Ureter (tissue), 1 donor: Measurements from ENCODE around the gene UST. TPM values are rescaled to one million over a fixed set of nuclear protein-coding genes. Genes with fewer than 3 reads are reported as not detected.
"Not testable (repeated sequence)": the region's sequence is repeated elsewhere in the genome, so short reads cannot be mapped to it uniquely, and the experiment has no call there.

Source experiments
- DNase-seq: peaks from one replicate; pipeline ENCODE4 v3.0.0-alpha.2; 2020; ENCODE audit warnings: low spot score
- total RNA-seq: library from RNA; stranded (reverse); gene quantifications from one replicate; pipeline ENCODE4 v1.2.4, GENCODE V29; 2023
- donor health status: DM: yes; HTN: yes; CAD: no.

UST gene
- total RNA-seq, 1 donor from 2014 or later = 30.9 TPM

DNA sequence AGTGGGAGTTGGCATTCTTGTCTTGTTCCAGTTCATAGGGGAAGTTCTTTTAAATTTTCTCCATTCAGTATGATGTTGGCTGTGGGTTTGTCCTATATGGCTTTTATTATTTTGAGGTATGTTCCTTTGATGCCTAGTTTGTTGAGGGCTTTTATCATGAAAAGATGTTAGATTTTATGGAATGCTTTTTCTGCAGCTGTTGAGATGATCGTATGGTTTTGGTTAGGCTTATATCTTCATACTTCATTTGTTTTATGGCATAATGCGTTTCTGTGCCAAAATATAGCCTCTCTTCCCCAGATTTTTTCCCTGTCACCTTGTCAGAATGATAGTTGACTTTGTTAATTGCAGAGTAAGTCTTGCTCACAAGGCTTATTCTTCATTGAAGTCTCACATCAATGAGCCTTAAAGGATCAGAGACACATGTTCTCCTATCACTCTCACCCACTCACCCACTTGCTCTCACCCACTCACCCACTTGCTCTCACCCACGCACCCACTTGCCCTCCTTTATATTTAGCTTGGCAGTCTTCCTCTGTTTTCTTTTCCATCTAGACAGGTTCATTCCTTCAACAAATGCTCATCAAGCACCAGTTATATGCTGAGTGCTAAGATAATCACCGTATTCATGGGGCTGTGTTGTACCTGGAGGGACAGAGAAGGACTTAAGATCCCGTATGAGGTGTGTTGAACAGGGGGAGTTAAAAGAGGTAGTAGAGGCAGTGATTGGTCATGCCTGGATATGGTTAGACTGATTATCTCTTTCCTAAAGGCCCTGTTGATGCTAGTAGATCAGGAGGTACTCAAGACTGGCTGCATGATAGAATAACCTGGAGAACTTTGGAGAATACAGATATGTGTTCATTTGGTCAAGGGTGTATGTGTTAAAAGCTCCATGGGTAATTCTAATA, 19.3 kb downstream of the UST start:
- DNase-seq = no peak

DNA sequence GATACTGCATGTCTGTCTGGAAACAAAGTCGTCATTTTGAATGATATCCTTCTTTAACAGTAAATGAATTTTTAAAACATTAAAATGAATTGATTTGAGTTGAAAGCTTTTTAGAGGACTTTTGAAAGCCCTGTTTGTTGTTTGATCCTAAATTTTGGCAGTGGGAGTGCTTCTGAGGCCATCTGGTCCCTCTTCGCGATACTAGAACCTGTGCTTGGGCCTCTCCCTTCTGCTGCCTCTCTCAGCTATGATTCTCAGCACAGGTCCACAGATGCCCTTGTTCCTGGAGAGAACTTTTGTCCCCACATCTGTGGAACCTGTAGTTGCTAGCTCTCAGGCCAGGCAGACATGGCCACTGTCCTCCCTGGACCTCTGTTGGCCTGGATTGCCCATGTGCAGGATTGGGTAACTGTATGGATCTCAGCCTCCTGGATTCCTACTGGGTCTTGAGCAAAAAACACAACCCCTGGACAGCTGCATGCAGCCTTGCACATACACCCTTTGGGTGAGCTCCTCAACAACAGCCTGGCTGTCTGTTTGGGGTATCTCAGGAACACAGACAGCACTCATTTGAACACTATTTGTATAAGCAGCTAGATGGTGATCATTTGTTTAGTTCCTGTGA, 21.9 kb downstream of the UST start:
- DNase-seq = no peak

DNA sequence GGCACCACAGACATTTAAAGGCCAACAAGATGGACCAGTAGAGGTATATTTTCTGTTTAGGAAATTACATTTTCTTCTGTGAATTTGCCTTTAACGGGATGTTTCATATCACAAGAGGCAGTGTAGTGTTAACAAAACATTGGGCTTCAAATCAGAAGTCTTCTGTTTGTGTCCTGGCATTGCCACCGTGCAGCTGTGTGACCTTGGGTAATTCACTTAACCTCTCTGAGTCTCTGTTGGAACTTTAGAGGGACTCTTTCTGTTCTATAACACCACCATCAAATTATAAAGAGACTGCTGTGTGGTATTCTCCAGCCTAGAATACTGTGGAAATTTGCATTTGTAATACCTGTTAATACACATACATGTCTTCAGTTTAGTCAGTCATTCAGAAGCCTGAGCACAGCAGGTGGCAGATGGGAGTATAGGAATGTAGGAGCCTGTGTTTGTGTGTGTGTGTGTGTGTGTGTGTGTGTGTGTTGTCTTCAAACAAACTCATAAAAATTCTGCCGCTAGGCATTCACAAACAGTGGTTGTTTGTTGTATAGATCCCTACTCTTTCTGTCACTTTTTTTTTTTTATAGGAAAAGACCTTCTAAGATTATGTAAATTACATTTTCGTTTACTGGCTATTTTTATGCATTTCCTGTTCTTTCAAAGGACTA, 22.6 kb downstream of the UST start:
- no peak for DNase-seq

DNA sequence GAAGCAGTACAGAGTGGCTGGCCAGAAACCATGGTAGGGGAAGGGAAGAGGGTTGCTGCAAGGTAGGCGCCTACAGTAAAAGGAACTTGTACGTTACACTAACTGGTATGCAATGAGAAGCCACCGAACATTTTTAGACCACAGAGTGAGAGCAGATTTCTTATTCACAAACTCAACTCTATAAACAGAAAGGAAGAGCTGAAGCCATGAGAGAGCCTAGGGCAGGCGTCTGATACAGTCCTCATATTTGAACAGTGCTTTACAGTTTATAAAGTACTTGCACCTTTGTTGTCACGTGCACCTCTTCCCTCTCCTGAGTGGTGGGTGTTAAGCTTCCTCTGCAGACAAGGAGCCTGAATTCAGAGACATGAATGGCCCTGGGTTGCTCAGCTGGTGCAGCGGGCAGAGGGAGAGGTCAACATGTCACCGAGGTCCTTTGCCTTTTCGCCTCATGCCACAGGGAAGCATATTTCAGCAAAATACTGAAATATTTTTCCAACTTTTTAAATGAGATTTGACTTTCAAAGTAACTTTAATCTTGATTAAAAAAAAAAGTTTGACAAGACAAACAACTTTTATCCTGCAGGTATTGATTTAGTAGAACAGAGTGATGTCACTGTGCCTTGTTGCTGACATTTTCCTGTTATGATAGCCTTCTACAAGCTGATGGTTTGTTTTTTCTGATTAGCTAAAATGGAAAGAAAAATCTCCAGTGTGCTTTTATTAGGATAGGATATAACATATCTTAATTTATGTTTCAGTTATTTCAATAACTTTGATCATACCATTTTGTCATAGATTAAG, 23.8 kb downstream of the UST start:
- DNase-seq = no peak

DNA sequence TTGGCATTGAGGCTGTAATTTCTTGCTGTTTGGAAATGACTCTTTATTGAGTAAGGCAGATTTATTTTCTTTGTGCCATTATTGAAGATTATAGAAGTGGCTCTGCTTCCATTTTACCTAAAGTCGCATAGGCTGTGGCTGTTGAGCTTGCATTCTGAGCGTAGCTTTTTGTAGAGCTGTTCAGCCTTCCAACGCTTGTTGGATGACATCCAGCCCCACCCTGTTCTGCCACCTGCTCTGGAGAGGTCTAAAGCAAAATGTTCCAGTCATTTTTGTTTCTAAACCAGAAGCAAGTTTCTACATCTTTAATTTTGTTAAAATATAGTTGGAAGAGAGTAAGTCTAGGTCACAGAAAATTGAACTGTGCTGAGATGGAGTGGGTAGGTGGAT, 24.4 kb downstream of the UST start:
- DNase-seq = no peak

DNA sequence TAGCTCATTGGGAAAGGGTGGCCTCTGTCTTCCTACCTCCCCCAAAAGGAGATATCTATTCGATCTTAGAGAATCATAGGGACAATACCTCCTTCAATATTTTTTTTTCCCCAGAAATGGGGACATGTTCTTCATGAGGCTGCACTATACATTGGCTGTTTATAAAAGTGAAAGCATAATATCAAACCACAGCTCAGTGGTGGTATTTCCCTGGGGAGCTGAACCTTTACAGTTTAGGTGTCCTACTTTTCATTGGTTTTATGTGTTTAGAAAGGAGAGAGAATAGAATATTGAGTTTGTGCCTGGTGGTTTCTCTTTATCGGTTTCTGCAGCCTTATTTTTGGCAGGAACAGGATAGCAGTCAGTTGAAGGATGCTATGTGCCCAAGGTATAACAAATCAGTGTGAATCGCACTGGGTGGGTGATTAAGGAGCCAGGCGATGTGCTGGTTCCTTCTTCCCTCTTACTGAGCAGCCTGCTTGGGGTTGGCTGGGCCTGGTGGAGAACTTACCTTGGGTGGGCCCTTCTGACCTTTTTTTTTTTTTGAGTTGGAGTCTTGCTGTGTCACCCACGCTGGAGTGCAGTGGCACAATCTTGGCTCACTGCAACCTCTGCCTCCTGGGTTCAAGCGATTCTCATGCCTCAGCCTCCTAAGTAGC, 25.2 kb downstream of the UST start:
- DNase-seq = no peak

DNA sequence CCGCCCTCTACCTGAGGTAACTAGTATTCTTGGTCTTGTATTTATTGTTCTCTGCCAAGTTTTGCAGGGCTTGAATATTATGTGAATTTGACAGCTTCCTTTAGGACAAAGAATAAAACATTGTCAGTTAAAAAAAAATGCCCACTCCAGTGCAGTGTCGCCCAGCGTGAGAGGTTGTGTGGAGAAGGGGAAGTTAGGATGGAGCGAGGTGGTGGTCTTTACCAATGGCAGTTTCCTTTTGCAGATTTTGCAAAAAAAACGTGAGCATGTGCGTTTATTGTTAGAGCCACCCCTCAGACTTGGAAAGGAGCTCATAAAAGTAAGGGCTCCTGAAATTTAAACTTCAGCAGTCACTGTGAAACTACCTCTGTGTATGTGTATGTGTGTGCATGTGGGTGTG, 28.3 kb downstream of the UST start:
- DNase-seq = no peak

DNA sequence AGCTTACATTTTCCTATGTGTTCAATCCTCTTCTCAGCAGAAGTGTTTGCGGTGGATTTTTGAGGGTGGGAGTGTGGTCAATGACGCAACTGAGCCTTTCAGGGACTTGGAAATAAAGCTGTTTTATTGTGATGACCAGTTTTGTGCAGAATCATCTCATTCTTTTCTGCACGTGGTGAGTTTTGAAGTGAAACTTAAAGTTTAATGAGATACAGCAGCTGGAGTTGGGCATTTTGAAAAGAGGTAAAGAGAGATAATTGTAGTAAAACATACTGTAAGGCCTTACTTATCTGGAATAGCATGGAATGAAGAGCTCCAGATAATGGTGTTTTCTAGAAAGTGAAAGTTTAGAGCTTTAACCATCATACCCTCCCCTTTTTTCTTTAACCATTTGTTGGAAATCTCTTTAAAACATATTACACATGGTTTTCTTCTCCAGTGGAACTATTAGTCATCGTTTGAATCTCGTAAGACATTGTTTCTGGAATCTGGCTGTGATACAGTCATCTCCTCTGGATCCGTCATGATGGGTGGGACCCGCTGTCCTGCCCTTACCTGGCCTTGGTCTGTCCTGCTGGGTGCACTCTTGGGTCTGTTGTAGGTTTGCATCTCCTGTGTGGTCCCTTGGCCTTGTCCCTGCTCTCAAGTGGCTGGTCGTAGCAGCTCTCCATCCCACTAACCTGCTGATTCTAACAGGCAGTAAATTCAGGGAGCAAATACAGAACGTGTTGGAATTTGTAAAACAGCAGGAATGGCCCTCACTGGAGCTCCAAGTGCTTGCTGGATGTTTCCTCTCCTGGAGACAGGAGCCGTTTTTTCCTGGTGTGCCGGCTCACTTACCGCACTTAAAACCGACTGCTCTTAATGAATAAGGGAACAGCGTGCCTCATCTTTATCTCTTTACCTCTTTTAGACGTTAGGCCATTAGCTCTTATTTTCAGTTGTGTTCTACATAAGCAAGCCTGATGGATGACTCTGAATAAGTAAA, 29.8 kb downstream of the UST start:
- no peak for DNase-seq

DNA sequence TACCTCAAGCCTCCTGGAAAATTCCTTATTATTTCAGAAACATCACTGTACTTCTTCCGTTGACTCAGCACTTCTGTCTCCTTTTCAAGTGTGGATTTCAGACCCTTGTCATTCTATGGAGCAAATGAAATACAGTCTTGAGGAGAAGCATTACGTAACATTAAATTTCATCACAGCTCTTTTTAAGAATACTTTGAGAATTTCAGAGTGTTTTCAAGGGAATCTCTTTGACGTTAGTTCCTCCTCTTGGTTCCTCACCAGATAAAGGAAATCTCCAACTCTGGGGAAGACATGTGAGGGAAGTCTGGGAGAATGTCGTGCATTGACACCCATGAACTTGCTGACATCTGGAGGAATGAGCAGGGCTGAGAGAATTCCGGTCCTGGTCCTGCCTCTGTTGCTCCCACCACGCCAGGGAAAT, 32.3 kb downstream of the UST start:
- DNase-seq = no peak

DNA sequence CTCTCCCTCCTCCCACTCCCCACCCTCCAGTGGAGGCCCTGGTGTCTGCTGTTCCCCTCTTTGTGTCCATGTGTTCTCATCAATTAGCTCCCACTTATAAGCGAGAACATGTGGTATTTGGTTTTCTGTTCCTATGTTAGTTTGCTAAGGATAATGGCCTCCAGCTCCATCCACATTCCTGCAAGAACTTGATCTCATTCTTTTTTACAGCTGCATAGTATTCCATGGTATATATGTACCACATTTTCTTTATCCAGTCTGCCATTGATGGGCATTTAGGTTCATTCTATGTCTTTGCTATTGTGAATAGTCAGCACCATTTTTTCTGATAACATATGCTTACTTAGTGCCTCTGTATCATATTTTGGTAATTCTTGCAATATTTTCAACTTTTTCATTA, 33.6 kb downstream of the UST start:
- DNase-seq = not testable (repeated sequence)

DNA sequence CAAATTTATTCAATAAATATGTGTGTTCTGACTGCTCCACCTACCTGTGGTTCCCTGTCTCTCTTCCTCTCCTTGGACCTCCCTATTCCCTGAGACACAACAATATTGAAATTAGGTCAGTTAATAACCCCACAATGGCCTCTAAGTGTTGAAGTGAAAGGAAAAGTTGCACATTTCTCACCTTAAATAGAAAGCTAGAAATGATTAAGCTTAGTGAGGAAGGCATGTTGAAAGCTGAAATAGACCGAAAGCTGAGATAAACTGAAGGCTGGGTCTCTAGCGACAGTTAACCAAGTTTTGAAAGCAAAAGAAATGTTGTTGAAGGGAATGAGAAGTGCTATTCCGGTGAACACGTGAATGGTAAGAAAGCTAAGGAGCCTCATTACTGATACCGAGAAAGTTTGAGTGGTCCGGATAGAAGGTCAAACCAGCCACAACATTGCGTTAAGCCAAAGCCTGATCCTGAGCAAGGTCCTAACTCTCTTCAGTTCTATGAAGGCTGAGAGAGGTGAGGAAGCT, 34.1 kb downstream of the UST start:
- DNase-seq = no peak

DNA sequence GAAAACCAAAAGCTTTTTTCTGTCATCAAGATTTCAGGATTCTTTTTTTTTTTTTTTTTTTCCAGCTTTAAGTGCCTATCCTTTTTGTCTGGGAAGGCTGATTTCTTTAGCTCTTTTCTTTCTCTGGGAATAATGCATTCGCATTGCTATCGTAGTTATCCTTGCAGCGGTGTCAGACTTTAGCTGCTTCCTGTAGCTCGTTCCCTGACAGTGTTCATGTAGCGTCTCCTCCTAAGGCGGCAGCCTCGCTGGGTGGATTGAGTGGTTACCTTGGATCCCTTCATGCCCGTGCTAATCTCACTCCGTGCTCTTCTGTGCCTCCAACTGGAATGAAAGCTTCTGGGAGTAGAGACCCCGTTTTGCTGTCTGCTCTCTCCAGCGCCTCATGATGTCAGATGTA, 43.1 kb downstream of the UST start:
- no peak for DNase-seq

DNA sequence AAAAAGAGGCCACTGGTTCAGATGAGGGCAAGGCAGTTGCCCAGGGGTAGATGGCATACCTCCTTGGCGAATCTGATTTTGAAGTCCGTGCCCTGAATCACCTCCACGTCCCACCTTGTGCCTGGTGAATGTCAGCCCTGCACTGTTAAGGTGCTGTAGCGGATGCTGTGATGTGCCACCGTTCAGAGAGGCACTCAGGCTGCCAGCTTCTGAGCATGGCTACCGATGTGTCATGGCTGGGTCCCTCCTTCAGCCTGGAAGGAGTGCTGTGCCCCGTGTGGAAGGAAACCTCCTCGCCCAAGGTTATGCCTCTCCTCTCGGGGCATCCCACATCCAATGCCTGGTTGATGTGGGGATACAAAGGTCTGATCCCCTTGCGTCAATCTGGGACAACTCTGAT, 43.6 kb downstream of the UST start:
- no peak for DNase-seq

DNA sequence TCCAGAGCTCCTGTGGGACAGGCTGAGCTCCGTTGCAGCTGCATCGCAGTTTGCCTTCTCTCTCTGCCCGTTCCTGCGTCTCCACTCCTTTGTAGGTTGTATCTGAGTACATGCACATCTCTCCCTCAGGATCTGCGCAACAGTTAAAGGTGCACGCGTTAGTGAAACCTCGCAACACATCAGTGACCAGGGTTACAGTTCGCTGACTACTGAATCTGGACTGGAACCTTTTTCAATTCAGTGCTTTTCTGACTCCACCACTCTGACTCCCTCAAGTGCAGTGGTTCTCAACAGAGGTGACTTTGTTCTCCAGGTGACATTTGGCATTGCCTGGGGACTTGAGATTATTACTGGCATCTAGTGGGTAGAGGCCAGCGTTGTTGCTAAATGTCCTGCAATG, 44.0 kb downstream of the UST start:
- no peak for DNase-seq

DNA sequence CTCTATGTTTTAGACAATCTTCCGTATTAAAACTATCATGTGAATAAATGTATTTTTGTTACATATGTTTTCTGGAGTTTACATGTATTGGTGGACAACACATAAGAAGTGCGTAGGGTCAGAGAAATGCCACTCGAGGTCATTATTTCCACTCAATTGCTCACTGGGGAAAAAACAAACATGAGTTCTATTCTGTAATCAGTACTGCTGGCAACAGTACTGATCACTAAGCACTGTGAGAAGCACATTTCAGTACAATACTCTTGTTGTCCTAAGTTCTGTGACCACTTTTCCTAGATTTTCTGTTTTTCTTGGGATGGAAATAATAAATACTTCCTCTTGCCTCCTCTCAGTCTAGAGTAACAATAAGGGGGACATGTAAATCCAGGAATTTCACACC, 44.5 kb downstream of the UST start:
- no peak for DNase-seq

DNA sequence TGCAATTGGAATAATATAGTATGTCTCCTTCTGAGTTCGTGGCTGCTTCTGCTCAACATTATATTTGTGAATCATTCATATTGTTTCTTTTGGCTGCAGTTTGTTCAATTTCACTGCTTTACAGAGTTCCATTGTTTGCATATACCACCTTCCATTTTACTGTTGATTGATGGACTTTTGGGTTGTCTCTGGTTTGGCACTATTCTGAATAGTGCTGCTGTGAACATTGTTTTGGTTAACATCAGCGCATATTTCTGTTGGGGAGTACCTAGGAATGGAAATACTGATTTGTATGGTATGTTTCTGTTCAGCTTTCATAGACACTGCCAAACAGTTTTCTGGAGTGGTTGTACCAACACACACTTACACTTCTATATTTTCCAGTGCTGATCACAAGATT, 46.9 kb downstream of the UST start:
- no peak for DNase-seq

DNA sequence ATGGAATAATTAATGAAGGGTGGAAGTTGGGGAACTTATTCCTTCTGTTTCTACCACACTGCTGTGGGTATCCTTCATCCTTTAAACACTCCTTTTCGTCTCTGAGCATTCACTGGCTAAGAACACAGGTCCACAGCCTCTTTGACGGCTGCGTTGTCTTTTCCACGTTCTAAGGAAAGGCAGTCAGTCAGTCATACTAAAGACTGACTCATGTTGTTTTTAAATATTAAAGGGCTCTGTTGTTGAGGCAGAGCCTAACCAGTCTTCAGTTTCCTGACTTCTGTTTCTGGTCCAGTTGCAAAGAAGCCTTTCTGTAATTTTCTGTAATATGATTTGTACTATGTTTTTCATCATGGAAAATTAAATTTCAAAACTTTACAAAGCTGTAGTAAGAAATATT, 48.0 kb downstream of the UST start:
- no peak for DNase-seq

DNA sequence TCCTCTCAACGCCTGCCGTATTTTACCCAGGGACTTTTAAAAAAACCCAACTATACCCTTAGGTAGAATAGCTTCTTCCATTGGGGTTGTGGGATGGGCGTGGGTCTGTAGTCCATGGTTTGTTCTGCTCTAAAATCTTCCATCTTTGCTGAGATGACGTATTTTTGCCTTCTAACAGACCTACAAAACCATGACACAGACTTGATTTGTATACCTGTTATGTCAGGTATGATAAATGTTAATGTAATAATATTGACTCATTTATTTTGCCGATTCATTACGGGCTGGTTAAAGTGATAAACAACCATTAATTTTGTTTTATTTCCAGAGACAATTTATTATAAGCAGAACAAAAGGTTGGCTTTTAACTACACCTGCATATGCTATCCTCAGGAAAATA, 48.7 kb downstream of the UST start:
- no peak for DNase-seq

DNA sequence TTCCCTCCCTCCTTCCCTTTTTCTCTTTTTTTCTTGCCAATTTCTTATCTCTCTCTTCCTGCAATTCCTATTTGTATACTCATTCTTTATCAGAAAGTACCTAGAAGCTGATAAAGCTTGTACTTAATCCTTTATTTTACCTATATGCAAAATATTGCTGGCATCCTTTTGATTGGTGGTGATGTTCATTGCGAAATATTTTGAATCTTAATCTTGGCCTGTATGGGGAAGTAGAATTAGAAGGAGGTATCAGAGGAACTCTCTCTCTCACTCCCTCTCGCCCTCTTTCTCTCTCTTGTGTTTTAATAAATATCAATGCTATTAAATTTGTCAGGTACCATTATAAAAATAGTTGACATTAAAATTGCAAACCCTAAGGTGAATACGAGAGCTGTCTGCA, 52.8 kb downstream of the UST start:
- no peak for DNase-seq

DNA sequence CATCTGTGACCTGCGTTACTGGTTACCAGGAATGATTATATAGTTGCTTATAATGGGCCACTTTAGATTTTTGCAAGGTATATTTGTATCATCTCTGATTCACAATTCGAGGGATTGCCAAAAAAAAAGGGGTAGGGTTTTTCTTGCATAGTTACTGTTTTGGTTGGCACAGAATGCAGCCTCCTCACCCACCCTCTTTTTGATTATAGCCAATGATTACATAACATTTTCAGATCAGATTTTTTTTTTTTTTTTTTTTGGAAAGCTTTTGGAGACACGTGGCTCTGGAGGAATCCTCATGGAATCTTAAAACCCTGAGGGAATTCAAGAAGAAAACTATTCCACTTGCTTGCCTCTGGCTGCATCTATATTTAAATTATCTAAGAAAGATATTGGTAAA, 53.7 kb downstream of the UST start:
- DNase-seq = no peak
